ENCODE results near the gene SNRNP27. TPM values are rescaled to one million over a fixed set of nuclear protein-coding genes. Genes with fewer than 3 reads are reported as not detected.

The SNRNP27 gene
- total and polyA plus RNA-seq, 2 of the 8 experiments (the other 6 are each of a cell fraction or from before 2014, with no cell fraction given) = 11.1 to 40.5 TPM

DNA sequence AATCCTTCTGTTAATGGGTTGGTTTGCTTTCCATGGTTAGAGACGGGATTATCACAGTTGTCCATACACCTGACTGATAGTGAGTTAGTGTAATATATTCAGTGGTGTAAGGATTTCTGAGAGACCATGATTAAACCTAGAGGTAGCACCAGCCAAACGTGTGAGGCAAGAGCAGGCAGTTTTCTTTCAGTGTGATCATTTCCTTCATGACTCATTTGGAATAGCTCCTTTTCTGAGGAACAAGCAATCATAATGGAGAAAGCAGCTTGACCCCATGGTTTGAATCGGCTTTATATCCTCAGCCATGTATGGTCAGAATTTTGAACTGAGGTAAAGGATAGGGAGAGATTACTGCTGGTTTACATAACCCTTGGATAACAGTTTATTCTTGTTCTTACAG lies 24.1 kb downstream of the SNRNP27 start:
- no peak overlapping the region for H3K4me3 ChIP-seq (ENCODE audit: extremely low read depth in 1 of 4, insufficient read depth in 2 of 4, low read depth in 3 of 4, low read length in 4 of 4)
- no peaks in the 10 kb centered on the region for H3K79me1 ChIP-seq (ENCODE audit: low read depth, low read length)
- ChIA-PET CTCF (ENCODE audit: partially characterized antibody) (interaction anchor here (0.7 kb wide), 1 partner anchor 72 kb away, joined by 3 read pairs; no protein-coding TSS in a partner anchor), POLR2A (ENCODE audit: partially characterized antibody) (interaction anchor here (0.7 to 11.6 kb wide), 2 partner anchors 168 to 264 kb away, joined by 3 to 180 read pairs; partner anchors contain the start of gene PCBP1)
- H3K18ac ChIP-seq (ENCODE audit: extremely low read depth, low read length) = no peak overlapping the region
- H2BK20ac ChIP-seq (ENCODE audit: low read length) = no peak overlapping the region
- FAIRE-seq (no peak), DNase-seq (ENCODE audit: low read depth in 1 of 2, low spot score in 2 of 2) (no peak)
- 85% methylated on average over 3 of the region's 3 CpGs; no CpG with 5 or more reads in 1 of the 2 experiments for WGBS, 2 experiments (ENCODE audit: extremely low coverage in 1 of 2, insufficient coverage in 1 of 2, insufficient read length in 1 of 2, insufficient replicate concordance in 2 of 2, low coverage in 1 of 2, low lambda C conversion rate in 2 of 2, missing lambda C conversion rate in 1 of 2)
- no peak overlapping the region for H2BK12ac ChIP-seq (ENCODE audit: low read depth, low read length)
- H3K9me3 ChIP-seq (ENCODE audit: insufficient read depth in 2 of 2, low read depth in 1 of 2, low read length in 1 of 2) = no peaks in the 10 kb centered on the region
- no peak overlapping the region for H2AFZ ChIP-seq (ENCODE audit: low read length)
- H2BK15ac ChIP-seq (ENCODE audit: low read length) = no peak overlapping the region
- H3K23me2 ChIP-seq (ENCODE audit: low read depth, low read length) = peaks cover 4% of the 10 kb centered on the region; the same call in 1 of the 2 replicates
- H4K91ac ChIP-seq (replicated peaks; ENCODE audit: insufficient read length, low read length) = no peak overlapping the region
- peaks cover 0 to 3% (median 0%) of the 10 kb centered on the region in 4 experiments; a peak in 2 of 8 replicates for H3K36me3 ChIP-seq (ENCODE audit: control insufficient read depth in 2 of 4, insufficient read depth in 4 of 4, low read length in 3 of 4)
- no peak overlapping the region for H2BK120ac ChIP-seq (replicated peaks; ENCODE audit: low read depth, low read length)
- no peak overlapping the region for H3K4me2 ChIP-seq (ENCODE audit: insufficient read depth in 1 of 2, low read depth in 2 of 2, low read length in 2 of 2)
- no peak overlapping the region for H3K14ac ChIP-seq (ENCODE audit: insufficient read length)
- H2AK5ac ChIP-seq (ENCODE audit: low read depth, low read length) = no peak overlapping the region
- no peak overlapping the region for H3K56ac ChIP-seq (replicated peaks; ENCODE audit: insufficient read length, low read depth, low read length)
- no peak overlapping the region for H3K23ac ChIP-seq (ENCODE audit: insufficient read length)
- no peak overlapping the region for H3K27ac ChIP-seq (ENCODE audit: low read depth, low read length)
- H3K4ac ChIP-seq (replicated peaks; ENCODE audit: insufficient read length, low read depth, low read length) = no peak overlapping the region
- H3K79me2 ChIP-seq (ENCODE audit: control insufficient read depth in 1 of 2, insufficient read depth in 2 of 2, low read length in 2 of 2) = no peaks in the 10 kb centered on the region
- no peaks in the 10 kb centered on the region for H3K4me1 ChIP-seq (replicated peaks in 1 of 4; ENCODE audit: control insufficient read depth in 3 of 4, insufficient read depth in 4 of 4, low read length in 3 of 4)
- no peak overlapping the region for H4K8ac ChIP-seq (ENCODE audit: extremely low read depth, insufficient read depth, low read length)
- H4K5ac ChIP-seq (ENCODE audit: insufficient read length, low read depth, low read length) = no peak overlapping the region
- peaks cover 0 to 2% of the 10 kb centered on the region in 2 experiments for H4K20me1 ChIP-seq (replicated peaks in 1 of 2; ENCODE audit: control insufficient read depth in 1 of 2, insufficient read depth in 2 of 2, low read length in 2 of 2)
- H2BK5ac ChIP-seq (ENCODE audit: low read depth, low read length) = no peak overlapping the region
- H3K27me3 ChIP-seq (replicated peaks in 1 of 4; ENCODE audit: control insufficient read depth in 3 of 4, extremely low read depth in 1 of 4, insufficient read depth in 3 of 4, low read length in 3 of 4) = no peaks in the 10 kb centered on the region
- no peak overlapping the region for H3K9ac ChIP-seq (replicated peaks in 1 of 4; ENCODE audit: extremely low read depth in 1 of 4, low read depth in 3 of 4, low read length in 3 of 4)
- no peak for TF ChIP-seq CBX8 (IDR thresholded peaks at IDR 0.05; ENCODE audit: borderline replicate concordance, low read depth, low read length)

All from H1 (cell line).